ES-I3 (cell line): ENCODE results near the gene MGRN1.

Source experiments
- H3K36me3 ChIP-seq: 2 replicates; pipeline ENCODE4 v1.6.1; 2013; ENCODE audit warnings: mild to moderate bottlenecking, low read length, control low read depth, moderate library complexity; ENCODE audit not compliant: insufficient read depth
- H3K4me1 ChIP-seq: 2 replicates; pipeline ENCODE4 v1.6.1; 2013; ENCODE audit warnings: mild to moderate bottlenecking, control low read depth, low read length; ENCODE audit not compliant: insufficient read depth
- H3K9ac ChIP-seq: 2 replicates; pipeline ENCODE4 v1.6.1; 2013; ENCODE audit warnings: low read depth, mild to moderate bottlenecking, low read length, moderate library complexity
- H3K9me3 ChIP-seq: 2 replicates; pipeline ENCODE4 v1.6.1; 2013; ENCODE audit warnings: mild to moderate bottlenecking, low read length, moderate library complexity; ENCODE audit not compliant: control insufficient read depth, insufficient read depth

MGRN1 gene

DNA sequence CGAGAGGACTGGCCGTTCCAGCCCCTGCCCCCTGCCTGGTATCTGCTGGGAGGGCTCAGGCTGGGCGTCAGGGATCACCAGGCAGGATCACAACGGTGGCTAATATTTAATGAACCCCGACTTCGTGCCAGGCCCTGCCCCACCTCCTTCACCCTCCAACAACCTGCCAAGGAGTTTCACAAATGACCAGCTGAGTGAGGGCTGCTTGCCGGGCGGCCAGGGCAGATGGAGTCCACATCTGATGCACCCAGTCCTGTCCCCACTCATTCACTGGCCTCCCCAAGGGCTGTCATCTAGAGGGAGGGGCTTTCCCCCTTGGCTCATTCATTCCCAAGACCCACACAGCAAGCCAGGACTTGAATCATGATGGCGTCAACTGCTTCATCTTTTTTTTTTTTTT, 27.5 kb upstream of the MGRN1 start:
- no peaks in the 10 kb centered on the region for H3K36me3 ChIP-seq
- H3K9me3 ChIP-seq = no peaks in the 10 kb centered on the region
- peaks cover 20% of the 10 kb centered on the region for H3K4me1 ChIP-seq
- H3K9ac ChIP-seq = no peak overlapping the region

DNA sequence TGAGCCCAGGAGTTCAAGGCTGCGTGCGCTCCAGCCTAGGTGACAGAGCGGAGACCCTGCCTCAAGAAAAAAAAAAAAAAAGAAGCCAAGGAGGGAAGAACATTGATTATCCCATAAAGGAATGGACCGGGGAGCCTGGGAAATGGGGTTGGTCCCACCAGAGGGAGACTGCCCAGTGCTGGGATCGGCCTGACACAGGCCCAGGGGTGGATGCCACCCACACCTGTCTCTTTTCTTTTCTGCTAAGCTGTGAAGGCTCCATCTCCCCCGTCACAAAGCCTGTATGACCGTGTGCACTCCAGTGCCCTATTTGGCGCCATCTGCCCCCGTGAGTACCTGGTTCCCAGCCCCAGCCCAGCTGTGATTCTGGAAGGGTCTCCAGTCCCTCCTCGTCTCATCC, 25.6 kb upstream of the MGRN1 start:
- Histone ChIP-seq H3K4me1 (peaks cover 13% of the 10 kb centered on the region; the same call in 1 of the 2 replicates), H3K36me3 (no peaks in the 10 kb centered on the region), H3K9me3 (no peaks in the 10 kb centered on the region), H3K9ac (no peak overlapping the region)

- Histone ChIP-seq H3K9me3 (no peaks in the 10 kb centered on the region), H3K9ac (no peak overlapping the region), H3K4me1 (peaks cover 13% of the 10 kb centered on the region; the same call in 1 of the 2 replicates), H3K36me3 (no peaks in the 10 kb centered on the region)
These were observed 25.1 kb upstream of the MGRN1 start for GRCh38 chr16:4599545-4599944.

- no peaks in the 10 kb centered on the region for H3K9me3 ChIP-seq
- peaks cover 13% of the 10 kb centered on the region; the same call in 1 of the 2 replicates for H3K4me1 ChIP-seq
- no peak overlapping the region for H3K9ac ChIP-seq
- H3K36me3 ChIP-seq = no peaks in the 10 kb centered on the region
These were observed 23.4 kb upstream of the MGRN1 start for GRCh38 chr16:4601036-4601863.

- Histone ChIP-seq H3K9ac (no peak overlapping the region), H3K9me3 (no peaks in the 10 kb centered on the region), H3K4me1 (peaks cover 13% of the 10 kb centered on the region; the same call in 1 of the 2 replicates), H3K36me3 (no peaks in the 10 kb centered on the region)
These were observed 22.8 kb upstream of the MGRN1 start for GRCh38 chr16:4601864-4602186.

DNA sequence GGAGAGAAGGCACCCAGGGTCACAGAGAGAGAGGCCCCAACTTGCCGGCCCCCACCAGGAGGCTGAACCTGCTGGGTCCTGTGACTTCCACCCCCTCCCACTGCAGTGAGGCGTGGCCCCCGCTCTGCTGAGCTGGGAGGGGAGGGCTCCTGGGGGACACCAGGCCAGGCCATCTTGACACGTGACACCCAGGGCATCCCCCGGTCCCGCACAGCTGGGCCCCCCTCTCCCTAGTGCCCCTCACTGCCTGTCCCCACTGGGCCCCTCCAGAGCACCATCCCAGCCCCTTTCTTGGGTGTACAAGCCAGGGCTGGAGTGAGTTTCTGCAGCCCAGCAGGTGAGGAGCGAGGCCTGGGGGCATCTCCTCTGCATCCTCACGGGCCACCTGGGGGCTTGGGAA, 22.3 kb upstream of the MGRN1 start:
- peaks cover 13% of the 10 kb centered on the region; the same call in 1 of the 2 replicates for H3K4me1 ChIP-seq
- no peaks in the 10 kb centered on the region for H3K36me3 ChIP-seq
- no peak overlapping the region; the same call in 1 of the 2 replicates for H3K9ac ChIP-seq
- H3K9me3 ChIP-seq = no peaks in the 10 kb centered on the region

- no peaks in the 10 kb centered on the region for H3K36me3 ChIP-seq
- no peaks in the 10 kb centered on the region for H3K9me3 ChIP-seq
- peaks cover 13% of the 10 kb centered on the region; the same call in 1 of the 2 replicates for H3K4me1 ChIP-seq
- no peak overlapping the region for H3K9ac ChIP-seq
These were observed 20.9 kb upstream of the MGRN1 start for GRCh38 chr16:4603624-4604170.

- no peak overlapping the region for H3K9ac ChIP-seq
- no peaks in the 10 kb centered on the region for H3K9me3 ChIP-seq
- H3K36me3 ChIP-seq = no peaks in the 10 kb centered on the region
- peaks cover 13% of the 10 kb centered on the region; the same call in 1 of the 2 replicates for H3K4me1 ChIP-seq
These were observed 20.2 kb upstream of the MGRN1 start for GRCh38 chr16:4604401-4604800.

GRCh38 chr16:4606354-4606753, 18.3 kb upstream of the MGRN1 start:
- Histone ChIP-seq H3K9ac (no peak overlapping the region), H3K4me1 (peaks cover 13% of the 10 kb centered on the region; the same call in 1 of the 2 replicates), H3K9me3 (no peaks in the 10 kb centered on the region), H3K36me3 (no peaks in the 10 kb centered on the region)

DNA sequence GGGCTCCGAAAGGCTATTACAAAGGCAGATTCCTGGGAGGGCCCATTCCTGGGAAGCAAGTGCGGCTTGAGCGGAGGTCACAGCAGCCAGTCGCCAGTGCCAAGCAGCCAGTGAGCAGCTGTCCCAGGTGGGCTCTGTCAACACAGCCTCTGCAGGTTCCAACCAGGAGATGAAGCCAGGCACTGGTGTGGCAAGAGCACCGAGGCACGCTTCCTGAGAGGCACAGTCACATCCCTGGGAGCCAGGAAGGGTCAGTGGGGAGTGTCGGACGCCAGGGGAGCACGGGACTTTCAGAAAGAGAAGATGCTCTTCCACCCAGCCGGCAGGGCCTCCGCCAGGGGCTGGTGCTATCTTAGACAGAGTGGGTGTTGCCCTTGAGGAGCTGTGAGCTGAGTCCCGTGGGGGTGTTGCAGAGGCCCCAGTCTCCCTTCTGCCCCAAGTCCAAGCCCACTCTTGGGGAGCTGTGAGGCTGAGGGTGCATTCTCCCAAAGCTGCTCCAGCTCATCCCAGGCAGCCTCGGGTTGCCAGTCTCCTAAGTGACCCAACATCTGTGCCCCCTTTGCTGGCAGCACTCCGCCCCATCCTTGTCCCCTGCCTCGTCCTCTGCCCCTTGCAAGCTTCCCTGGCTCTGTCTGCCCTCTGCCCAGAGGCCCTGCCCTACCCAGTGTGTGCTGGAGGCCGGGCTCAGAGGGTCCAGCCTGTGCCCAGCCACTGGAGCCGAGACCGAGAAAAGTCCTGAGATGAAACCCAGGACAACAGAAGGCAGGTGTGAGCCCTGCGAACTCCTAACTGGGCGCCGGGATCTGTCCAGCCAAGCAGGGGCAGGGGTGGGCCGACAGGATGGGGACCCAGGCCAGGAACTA, 16.6 kb upstream of the MGRN1 start:
- Histone ChIP-seq H3K4me1 (peaks cover 7% of the 10 kb centered on the region; the same call in 1 of the 2 replicates), H3K36me3 (no peaks in the 10 kb centered on the region), H3K9me3 (no peaks in the 10 kb centered on the region), H3K9ac (no peak overlapping the region)

GRCh38 chr16:4608704-4608980, 16.0 kb upstream of the MGRN1 start:
- Histone ChIP-seq H3K36me3 (no peaks in the 10 kb centered on the region), H3K9ac (no peak overlapping the region), H3K9me3 (no peaks in the 10 kb centered on the region), H3K4me1 (peaks cover 7% of the 10 kb centered on the region; the same call in 1 of the 2 replicates)

- no peaks in the 10 kb centered on the region for H3K9me3 ChIP-seq
- H3K4me1 ChIP-seq = peaks cover 7% of the 10 kb centered on the region; the same call in 1 of the 2 replicates
- no peak overlapping the region for H3K9ac ChIP-seq
These were observed 15.2 kb upstream of the MGRN1 start for GRCh38 chr16:4609200-4610010.

DNA sequence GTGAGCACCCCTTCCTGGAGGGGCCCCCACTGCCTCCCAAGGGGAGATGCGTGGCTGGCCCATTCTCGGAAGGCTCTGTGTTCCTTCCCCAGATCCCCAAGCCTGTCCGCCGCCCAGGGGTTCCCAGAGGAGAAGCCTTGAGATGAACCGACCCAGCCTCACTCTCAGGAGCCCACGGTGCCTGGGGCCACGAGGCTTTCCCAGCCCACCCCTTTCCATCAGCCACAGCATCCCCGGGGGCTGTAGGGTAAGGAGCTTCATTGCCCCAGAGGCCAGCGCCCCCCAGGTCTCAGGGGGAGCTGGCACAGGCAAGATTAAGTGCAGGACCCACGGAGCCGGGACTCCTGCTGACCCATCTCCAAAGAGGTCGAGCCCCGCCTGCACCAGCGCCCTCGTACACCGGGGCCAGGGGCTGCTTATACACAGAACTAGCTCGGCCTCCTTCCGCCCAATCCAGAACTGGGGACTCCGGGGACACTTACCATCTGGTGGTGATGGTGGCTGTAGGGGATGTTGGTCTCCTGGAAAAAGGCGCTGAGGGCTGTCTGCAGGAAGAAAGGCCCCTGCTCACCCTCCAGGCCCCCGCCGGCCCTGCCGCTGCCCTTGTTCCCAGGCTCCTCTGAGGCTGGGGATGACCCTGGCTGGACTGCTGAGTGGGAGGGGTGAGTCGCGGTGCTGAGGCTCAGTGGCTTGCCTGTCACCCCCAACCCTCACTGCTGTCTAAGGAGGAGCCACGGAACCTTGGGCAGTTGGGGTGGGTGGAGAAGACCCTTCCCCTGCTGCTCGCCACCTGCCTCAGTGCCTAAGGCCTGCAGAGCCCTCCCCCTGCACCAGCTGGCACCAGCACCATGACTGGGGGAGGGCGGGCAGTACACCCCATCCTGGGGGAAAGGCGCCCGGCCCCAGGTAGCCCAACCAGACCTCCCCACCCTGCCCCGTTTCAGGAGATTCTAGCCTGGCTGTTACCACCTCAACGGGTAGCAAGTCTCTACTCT, 14.3 kb upstream of the MGRN1 start:
- Histone ChIP-seq H3K36me3 (no peaks in the 10 kb centered on the region), H3K9ac (no peak overlapping the region), H3K4me1 (peaks cover 7% of the 10 kb centered on the region; the same call in 1 of the 2 replicates), H3K9me3 (no peaks in the 10 kb centered on the region)

More at GRCh38 chr16:4609200-4610010, 15.2 kb upstream of the MGRN1 start:
- H3K36me3 ChIP-seq = no peaks in the 10 kb centered on the region
